A549 treated with RU486 at 1 μM for 4 hours (cell line): ENCODE results near the gene ADRA2C. TPM values are rescaled to one million over a fixed set of nuclear protein-coding genes. Genes with fewer than 3 reads are reported as not detected.

Source experiments
- total RNA-seq: library from RNA; stranded (reverse); fragments of 200-300 nt; extraction: Qiagen RNA extraction; gene quantifications from 5 replicates; pipeline ENCODE4 v1.2.3, GENCODE V29; 2022; ENCODE audit warnings: low read depth

ADRA2C gene
- total RNA-seq = 5.9 to 13.0 TPM (median 10.9 TPM) in 5 replicates

GRCh38 chr4:3766036-3766784 is at the start of gene ADRA2C:
Gene ADRA2C (plus strand): TSS chr4:3766385. CDS start chr4:3766607, 222 bp downstream.

Other genes with a start within 250 kb of the ADRA2C start
- 112 to 143 TPM (median 135 TPM) in 5 replicates for gene LRPAP1, start 234.0 kb upstream of the ADRA2C start, total RNA-seq